ENCODE results near the gene C12orf60. TPM values are rescaled to one million over a fixed set of nuclear protein-coding genes. Genes with fewer than 3 reads are reported as not detected.

The C12orf60 gene
- total and polyA plus RNA-seq, 9 donors = 0.50 to 1.9 (median 0.82) TPM

GRCh38 chr12:14803830-14804160 is 325 bp downstream of the C12orf60 start:
- no peaks in the 10 kb centered on the region for H3K9me3 ChIP-seq

GRCh38 chr12:14810167-14810952 is 6.9 kb downstream of the C12orf60 start:
- TF ChIP-seq EP300 (IDR thresholded peaks at IDR 0.05) (no peak), POLR2A (IDR thresholded peaks at IDR 0.05) (no peak), CTCF (IDR thresholded peaks at IDR 0.05) (no peak)
- Histone ChIP-seq H3K27me3 (no peaks in the 10 kb centered on the region), H3K4me3 (no peak overlapping the region), H3K4me1 (ENCODE audit: insufficient read depth) (no peaks in the 10 kb centered on the region), H3K27ac (no peak overlapping the region), H3K9me3 (no peaks in the 10 kb centered on the region), H3K36me3 (no peaks in the 10 kb centered on the region)
- intact Hi-C loops (cut with DNase I) = no loop called here
- no peak for DNase-seq
- WGBS, 3 donors = 86 to 87% (median 87%) methylated on average over 5 of the region's 5 CpGs

More at GRCh38 chr12:14803830-14804160, 325 bp downstream of the C12orf60 start:
- no peaks in the 10 kb centered on the region for H3K36me3 ChIP-seq
- H3K27ac ChIP-seq = peak overlapping the region in 1 of 2 donors; percentile 62
- TF ChIP-seq EP300 (IDR thresholded peaks at IDR 0.05) = no peak
- no peak for TF ChIP-seq CTCF (IDR thresholded peaks at IDR 0.05)
- no peak for TF ChIP-seq POLR2A (IDR thresholded peaks at IDR 0.05)
- no peak for DNase-seq
- H3K4me3 ChIP-seq = peak overlapping the region; percentile 99
- WGBS, 3 donors = 0 to 1% (median 0%) methylated on average over 12 of the region's 12 CpGs
- no peaks in the 10 kb centered on the region for H3K27me3 ChIP-seq
- intact Hi-C loops (cut with DNase I) = no loop called here
- H3K4me1 ChIP-seq (ENCODE audit: insufficient read depth) = no peaks in the 10 kb centered on the region

GRCh38 chr12:14810953-14811483 is 7.5 kb downstream of the C12orf60 start:
- no peaks in the 10 kb centered on the region for H3K9me3 ChIP-seq
- H3K4me3 ChIP-seq = no peak overlapping the region
- H3K36me3 ChIP-seq = no peaks in the 10 kb centered on the region
- no peak for DNase-seq
- H3K4me1 ChIP-seq (ENCODE audit: insufficient read depth) = no peaks in the 10 kb centered on the region
- WGBS, 3 donors = 91 to 94% (median 91%) methylated on average over 1 of the region's 1 CpG
- no peak overlapping the region for H3K27ac ChIP-seq
- no peaks in the 10 kb centered on the region for H3K27me3 ChIP-seq
- TF ChIP-seq POLR2A (IDR thresholded peaks at IDR 0.05) (no peak), CTCF (IDR thresholded peaks at IDR 0.05) (no peak), EP300 (IDR thresholded peaks at IDR 0.05) (no peak)
- intact Hi-C loops (cut with DNase I) = no loop called here

GRCh38 chr12:14811486-14811885 is 8.0 kb downstream of the C12orf60 start:
- Histone ChIP-seq H3K4me3 (no peak overlapping the region), H3K9me3 (no peaks in the 10 kb centered on the region), H3K27me3 (no peaks in the 10 kb centered on the region), H3K4me1 (ENCODE audit: insufficient read depth) (no peaks in the 10 kb centered on the region), H3K27ac (no peak overlapping the region), H3K36me3 (no peaks in the 10 kb centered on the region)
- intact Hi-C loops (cut with DNase I) = no loop called here
- TF ChIP-seq POLR2A (IDR thresholded peaks at IDR 0.05) (no peak), EP300 (IDR thresholded peaks at IDR 0.05) (no peak), CTCF (IDR thresholded peaks at IDR 0.05) (no peak)
- 94 to 97% (median 95%) methylated on average over 2 of the region's 2 CpGs for WGBS, 3 donors
- DNase-seq = no peak
